T47D (cell line): ENCODE measurements around the gene MINDY1.
A peak's percentile ranks its signal among the peaks of the same experiment; 100 is the strongest.

Experiments used
- DNase-seq, 2 experiments: peaks; one replicate each; pipeline versions ENCODE4 v3.0.0 to v3.0.0-alpha.2; 2011 to 2012; ENCODE audit warnings: low read depth in 1 of 2, low spot score in 1 of 2
- JUND ChIP-seq: IDR thresholded peaks from 2 replicates; pipeline ENCODE4 v1.6.1; 2012; ENCODE audit warnings: low read depth
- in situ Hi-C: cut with HindIII; loops from 2 replicates; pipeline ENCODE4 v1.10.0; 2016; ENCODE audit warnings: low sequenced_read_pairs, low pct_unique_long_range_greater_than_20kb

MINDY1 gene

DNA sequence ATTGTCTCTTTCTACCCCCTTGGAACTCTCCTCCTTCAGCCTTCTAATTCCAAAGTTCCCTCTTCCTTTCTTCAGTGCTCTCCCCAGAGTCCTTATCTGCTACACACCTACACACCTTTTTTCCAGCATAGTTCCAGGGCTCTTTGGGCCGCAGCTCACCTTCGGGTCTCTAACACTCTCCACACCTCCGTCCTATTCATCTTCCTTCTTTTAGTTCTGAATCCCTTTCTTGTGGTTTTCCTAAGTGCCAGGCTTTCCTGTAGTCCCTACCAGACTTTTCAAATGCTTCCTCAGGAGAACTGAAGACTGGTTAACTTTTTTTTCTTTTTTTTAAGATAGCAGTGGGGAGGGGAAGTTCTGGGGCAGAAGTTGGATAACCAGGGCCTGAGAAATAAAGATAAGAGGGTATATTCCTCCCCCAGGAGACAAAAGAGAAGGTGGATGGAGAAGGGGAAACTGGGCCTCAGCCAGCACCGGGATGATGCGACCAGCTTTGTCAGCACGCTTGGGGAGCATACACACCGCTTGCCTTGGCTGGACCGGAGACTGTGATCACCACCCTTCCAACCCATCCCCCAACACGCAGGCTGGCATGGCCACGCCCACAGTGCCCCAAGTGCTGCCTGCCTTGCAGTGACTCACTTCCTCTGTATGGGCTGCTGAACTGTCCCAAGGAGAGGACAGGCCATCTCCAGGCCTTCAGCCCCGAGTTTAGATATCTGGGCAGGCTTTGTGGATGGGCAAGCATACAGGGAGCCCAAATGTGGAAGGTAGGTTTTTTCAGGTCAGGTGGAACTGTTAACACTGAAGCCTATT lies 29.6 kb downstream of the MINDY1 start:
- DNase-seq, result peak; percentile 89 to 90
- in situ Hi-C loops, result no loop called here

DNA sequence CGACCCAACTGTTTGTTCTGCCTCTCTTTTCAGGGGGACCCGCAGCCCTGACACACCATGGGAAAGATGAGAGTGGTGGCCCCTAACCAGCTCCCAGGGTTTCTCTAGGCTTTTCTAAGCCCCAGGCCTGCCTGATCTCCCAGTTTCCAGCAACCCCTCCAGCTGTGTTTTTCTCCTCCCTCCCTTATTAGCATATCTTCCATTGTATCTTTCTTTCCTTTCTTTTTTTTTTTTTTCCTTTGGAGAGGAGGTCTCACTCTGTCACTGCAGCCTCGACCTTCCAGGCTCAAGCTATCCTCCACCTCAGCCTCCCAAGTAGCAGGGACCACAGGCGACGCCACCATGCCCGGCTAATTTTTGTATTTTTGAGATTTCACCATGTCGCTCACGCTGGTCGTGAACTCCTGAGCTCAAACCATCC lies 30.3 kb downstream of the MINDY1 start:
- TF ChIP-seq JUND, result no peak
- DNase-seq, result no peak
- in situ Hi-C loops, result no loop called here

More for the DNA sequence above, 29.6 kb downstream of the MINDY1 start:
- no peak for TF ChIP-seq JUND

DNA sequence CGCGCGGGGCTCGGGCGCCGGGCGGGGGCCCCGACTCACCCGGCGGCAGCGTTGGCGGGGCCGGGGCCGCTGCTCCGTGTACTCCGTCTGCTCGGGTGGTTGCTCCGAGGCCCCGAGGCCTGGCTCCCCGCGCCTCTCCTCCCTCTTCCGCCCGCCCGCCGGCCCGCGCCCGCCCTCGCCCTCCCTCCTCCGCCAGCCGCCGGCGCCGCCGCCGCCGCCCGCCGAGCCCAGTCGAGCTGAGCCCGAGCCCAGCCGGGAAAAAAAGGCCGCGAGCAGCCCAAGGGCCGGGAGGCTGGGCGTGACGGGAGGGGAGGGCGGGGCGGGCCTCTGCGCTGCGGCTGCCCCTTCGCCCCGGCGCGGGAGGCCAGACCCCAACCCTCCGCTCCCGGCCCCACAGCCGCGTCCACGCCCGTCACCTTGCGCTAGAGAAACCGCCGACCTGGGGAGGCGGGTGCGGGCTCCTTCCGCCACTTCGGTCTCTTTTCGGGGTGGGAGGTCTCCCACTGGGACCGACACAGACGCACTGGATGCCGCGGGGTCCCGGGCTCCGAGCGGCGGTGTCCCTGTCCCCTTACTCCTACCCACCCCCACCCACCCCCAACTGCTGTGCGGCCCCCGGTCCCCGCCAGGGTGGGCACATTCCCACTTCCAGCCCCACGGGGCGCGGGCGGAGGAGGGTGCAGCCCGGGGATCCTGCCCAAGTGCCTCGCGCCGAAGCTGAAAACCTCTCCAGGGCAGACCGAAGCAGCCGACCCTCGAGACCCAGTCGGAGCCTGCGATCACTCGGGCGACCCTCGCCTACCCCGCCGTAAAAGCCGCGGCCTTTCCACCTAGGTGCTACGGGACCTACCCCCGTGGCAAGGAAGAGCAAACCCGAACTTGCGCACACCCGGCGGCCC lies 31.9 kb downstream of the MINDY1 start, which contains the start of gene CERS2:
Gene CERS2 (minus strand): TSS at position 256 of the 899 bp plus-strand sequence. CDS start 5,745 bp downstream, outside the sequence.
- peak; percentile 82 to 89 for DNase-seq
- TF ChIP-seq JUND, result no peak
- in situ Hi-C loops, result no loop called here

DNA sequence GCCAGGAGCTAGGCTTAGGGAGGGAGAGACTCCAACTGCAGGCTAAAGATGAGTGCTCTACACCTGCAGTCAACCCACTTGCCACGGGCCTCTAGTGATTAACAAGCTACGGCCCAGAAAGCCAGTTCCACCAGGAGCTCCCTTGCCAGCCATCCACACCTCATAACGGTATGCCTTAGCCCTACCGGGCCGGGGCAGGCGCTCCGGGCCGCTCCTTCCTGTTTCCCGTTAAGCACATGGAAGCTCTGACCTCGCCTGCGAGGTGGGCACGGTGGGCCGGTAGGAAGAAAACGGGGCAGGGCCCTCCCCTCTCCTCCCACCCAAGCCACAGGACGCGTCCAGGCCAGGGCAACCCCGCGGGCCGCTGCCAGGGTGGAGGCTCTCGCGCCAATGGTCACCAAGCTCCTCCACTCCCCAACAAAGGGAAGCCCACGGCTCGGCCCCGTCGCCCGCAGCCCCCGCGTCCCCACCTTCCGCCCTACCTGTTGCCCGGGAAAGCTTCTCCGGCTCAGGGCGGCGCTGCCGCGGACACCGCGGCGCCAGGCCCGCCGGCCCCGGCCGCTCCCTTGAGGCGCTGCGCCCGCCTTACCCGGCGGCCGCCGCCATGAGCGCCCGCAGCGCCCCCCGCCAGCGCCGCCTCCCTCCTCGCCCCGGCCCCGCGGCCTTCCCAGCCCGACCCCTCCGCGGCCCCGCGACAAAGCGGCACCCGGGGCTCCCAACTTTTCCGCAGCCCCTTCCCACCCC lies 32.7 kb downstream of the MINDY1 start:
- peak; percentile 38 to 51 for DNase-seq
- TF ChIP-seq JUND, result no peak
- in situ Hi-C loops, result no loop called here

DNA sequence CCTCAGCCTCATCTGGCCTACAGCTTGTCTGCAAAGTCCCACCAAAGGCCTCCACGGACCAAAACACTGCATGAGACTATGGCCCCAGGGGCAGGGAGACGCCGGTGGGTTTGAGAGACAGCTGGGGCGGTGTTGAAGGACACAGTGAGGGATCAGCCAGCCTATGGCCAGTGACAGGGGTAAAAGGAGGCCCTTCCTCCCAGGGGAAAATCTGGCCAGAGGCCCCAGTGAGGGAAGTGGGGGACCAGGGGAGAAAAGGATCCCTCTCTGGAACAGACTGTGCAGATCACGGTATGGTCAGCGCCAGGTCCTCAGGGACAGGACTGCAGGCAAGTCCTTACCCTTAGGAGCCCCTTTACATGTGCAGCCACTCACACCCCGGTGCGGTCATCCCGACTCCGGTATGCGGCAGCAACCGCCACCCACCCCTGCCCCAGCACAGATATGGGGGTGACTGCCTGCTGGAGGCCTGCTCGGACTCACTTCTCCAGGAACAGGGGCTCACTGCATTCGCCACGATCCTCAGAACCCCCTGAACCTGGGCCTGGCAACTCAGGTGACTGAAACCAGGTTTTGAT lies 33.4 kb downstream of the MINDY1 start:
- no peak for DNase-seq
- TF ChIP-seq JUND, result no peak
- in situ Hi-C loops, result no loop called here

DNA sequence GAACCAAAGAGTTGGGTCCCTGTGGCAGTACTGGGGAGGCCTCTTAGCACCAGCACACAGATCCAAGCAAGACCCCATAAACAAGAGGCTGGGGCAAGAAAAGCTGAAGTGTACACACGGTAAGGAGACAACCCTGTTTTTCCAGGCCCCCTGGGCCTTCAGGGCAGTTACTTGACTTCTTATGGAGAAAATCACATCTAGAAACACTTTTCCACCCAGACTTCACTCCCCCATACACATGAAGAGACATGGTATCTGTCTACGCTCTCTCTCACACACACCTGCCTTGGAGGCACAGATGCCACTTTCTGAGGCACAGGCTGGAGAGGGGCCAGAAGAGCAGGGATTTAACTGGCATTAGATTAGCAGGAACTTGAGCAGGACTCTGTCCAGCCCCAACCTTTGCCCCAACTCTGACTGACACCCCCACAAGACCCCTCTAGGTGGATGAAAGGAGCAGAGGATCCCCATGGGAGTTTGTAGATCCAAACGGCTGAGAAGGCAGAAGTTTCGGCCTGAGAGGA lies 34.2 kb downstream of the MINDY1 start:
- in situ Hi-C loops, result no loop called here
- TF ChIP-seq JUND, result no peak
- DNase-seq, result peak in 1 of 2 experiments; percentile 51

DNA sequence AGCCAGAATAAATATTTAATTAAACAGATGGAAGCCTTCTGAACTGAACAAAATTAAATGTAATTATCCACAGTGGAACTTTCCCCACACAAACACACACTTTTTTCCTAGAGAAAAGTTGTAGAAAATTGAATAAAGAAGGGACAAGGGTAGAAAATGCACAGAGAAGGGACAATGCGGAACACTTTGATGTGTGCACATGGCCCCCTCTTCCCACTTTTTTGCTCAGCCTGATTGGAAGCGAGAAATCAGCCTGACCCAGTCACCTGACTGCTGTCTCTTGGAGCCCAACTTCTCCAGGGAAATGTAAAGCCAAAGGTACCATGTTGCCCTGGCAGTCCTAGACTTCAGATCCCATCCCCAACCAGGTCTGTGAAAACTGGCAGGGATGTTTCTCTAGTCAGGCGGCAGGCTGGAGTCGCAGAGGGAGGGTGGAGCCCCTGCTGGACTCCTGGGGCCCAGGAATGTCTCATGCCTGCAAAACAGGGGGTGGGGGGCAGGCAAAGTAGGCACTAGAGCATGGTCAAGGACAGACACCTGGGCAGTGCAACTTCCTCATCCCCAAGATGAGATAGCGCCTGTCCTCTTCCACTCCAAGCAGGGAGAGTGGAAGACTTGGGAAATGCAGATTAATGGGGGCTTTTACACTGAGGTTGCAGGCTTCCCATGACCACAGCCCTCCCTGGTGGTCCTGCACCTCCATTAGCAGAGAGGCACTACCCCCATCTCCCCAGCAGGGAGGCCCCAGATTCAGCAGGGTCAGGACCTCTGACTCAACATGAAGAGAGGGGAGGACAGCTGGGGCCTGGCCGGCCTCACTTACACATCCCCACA lies 34.9 kb downstream of the MINDY1 start:
- 0 out of 2 replicates have a peak, but pooled peaks have one; percentile 17 for TF ChIP-seq JUND
- in situ Hi-C loops, result no loop called here
- peak; percentile 57 to 70 for DNase-seq

DNA sequence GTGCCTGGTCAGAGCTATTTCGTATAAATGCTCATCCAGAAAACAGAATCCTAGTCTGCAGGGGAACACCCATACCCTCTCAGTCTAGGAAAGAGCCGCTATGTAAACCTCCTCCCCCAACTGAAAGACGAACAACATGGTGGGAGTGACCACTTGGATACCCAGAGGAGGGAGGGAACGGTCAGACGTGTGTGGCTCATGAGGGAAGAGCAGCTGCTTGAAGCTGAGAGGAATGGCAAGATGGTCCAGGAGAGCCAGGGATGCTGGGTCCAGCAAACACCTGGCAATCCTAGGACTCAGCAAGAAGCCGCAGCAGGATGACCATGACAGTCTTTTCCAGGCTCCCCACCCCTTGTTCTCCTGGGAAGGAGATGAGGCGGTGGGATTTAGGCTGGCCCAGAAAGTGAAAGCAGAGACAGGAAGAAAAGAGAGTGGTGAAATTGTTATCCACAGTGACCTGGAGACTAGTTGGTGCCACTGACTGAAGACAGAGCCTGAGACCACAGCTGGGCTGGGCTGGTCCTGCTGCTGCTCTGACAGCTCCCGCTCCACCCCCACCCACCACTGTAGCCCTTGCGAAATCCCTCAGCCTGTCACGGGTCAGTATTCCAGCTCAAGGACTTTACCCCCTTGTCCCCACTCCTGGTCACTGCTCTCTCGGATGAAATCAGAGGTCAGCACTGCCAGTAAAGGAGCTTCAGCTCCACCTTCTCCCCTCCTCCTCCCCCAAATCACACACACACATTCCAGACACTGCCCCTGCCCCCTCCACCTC lies 35.7 kb downstream of the MINDY1 start:
- peak; percentile 45 to 88 for DNase-seq
- in situ Hi-C loops, result no loop called here
- no peak for TF ChIP-seq JUND

DNA sequence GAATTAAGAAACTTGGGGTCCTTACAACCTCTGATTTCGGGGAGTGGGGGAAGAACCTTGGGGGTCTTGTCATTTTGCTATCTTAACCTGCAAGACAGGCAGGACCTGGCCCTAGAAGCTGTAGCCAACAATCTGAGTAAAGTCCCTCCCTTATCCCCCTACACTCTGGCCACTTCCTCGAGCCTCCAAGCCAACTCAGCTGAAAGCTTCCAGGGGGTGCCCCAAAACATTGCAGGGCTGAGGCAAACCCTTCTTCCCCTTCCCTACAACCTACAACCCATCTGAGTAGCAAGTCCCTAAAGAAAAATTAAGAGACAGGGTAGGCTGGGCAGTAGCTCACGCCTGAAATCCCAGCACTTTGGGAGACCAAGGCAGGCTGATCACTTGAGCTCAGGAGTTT lies 37.1 kb downstream of the MINDY1 start:
- TF ChIP-seq JUND, result no peak
- in situ Hi-C loops, result no loop called here
- no peak for DNase-seq

DNA sequence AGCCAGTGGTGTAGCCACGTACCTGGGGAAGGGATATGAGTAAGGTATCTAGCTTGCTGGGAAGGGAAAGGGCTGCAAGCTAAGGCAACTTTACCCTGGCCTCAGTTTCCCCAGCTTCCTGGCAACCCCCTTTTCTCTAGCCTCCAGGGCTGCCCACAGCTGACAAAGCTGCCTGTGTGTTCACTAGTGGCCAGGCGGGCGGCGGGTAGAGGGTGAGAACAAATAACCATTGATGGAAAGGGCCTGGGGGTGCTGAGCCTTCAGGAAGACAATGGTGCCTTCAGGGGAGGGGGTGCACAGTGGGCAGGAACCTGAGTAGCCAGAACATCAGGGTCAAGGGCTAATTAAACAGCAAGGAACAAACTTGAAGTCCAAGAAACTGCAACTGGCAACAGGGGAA lies 38.2 kb downstream of the MINDY1 start:
- peak in 1 of 2 experiments; percentile 44 for DNase-seq
- no peak for TF ChIP-seq JUND
- in situ Hi-C loops, result no loop called here
